HK-2 (cell line): ENCODE data around the gene TGFBR2.

ENCODE experiments used
- DNase-seq: peaks from one replicate; pipeline ENCODE4 v3.0.0-alpha.2; 2018; ENCODE audit not compliant: unreplicated experiment

The TGFBR2 gene

DNA sequence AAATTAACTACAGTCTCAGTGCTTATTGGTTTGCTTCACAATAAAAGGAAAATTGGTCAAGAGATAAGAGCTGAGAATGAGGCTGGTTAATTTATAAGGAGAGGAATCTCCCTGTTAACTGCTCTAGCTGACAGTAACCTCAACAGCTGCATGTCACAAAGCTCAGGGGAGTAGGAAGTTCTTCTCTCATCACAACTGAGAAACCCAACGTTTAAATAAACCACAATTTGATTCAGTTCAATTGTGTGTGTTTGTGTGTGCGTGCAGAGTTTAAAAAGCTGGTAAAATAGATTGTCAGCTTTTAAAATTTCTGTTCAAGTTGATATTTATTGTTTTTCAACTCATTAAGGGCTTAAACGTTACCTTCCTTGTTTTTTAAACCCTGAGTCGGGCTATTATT lies 3.5 kb upstream of the TGFBR2 start:
- DNase-seq: no peak

DNA sequence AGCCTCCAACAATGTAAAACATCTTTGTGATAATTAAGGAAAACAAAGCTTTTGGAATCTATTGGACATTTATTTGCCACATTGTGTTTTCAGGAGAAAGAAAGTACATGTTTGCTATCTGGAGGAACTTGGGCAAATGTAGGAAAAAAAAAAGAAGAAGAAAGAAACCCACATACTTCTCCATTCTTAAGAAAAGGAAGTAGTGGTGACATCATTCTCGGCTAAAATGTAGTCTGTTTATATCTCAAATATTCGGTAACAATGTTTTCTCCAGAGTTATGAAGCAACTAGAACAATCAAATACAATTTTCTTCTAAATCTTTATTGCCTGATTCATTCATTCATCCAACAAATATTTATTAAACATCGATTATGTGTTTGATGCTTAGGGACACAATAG lies 2.3 kb upstream of the TGFBR2 start:
- no peak for DNase-seq

DNA sequence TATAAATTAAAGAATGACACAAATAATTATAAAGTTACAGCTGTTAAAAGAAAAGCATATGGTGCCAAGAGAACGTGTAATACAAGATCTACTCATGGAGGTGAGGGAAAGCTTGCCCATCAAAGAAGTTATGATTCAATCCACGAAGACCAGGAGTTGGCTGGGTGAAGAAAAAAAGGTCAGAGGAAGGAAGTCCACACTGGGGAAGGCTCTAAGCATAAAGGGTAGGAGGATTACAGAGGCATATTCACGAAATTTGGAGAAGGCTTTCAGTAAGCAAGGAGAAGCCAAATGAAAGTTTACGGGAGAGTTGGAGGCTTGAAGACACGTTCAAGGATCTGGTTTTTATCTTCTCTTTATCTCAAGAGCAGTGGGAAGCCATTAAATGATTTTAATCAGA lies 1.8 kb upstream of the TGFBR2 start:
- no peak for DNase-seq

DNA sequence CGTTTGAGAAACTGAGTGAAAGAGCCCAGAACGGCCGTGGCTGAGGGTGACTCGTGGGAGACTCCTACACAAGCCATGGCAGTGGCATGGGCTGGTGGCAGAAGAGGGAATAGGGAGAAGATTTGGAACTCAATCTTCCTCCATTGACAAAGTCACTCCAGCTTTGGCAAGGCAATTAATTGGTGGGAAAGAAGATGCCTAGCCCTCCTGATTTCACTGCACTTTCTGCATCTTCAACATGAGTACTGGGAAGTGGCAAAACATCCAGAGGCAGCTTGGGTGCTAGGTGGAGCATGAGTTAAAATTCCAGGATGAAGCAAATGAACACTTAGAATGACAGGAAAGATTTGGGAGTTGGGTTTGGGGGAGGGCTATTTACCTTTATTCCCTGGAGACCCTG lies 1.4 kb upstream of the TGFBR2 start:
- DNase-seq: no peak

DNA sequence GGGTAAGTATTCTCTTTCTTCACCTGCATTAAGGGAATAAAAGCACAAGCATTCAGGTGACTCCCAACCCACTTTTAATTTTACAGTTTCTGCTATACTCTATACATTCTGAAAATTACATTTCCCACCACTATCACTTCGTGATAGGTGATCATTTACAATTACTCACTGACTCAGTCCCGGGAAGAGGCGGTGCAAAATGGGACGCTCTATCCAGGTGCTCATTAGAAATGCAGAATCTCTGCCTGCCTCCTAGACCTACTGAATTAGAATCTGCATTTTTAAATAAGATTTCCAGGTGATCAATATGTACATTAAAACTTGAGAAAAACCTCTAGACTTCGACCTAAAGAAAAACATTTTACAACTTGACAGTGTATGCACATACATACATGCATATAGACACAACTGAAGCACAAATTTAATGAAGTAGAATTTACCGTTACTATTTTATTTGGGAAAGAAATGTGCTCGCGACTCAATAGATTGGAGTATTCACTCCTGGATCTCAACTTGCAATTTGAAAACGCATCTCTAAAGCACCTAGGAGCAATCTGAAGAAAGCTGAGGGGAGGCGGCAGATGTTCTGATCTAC lies 598 bp upstream of the TGFBR2 start:
- no peak for DNase-seq

DNA sequence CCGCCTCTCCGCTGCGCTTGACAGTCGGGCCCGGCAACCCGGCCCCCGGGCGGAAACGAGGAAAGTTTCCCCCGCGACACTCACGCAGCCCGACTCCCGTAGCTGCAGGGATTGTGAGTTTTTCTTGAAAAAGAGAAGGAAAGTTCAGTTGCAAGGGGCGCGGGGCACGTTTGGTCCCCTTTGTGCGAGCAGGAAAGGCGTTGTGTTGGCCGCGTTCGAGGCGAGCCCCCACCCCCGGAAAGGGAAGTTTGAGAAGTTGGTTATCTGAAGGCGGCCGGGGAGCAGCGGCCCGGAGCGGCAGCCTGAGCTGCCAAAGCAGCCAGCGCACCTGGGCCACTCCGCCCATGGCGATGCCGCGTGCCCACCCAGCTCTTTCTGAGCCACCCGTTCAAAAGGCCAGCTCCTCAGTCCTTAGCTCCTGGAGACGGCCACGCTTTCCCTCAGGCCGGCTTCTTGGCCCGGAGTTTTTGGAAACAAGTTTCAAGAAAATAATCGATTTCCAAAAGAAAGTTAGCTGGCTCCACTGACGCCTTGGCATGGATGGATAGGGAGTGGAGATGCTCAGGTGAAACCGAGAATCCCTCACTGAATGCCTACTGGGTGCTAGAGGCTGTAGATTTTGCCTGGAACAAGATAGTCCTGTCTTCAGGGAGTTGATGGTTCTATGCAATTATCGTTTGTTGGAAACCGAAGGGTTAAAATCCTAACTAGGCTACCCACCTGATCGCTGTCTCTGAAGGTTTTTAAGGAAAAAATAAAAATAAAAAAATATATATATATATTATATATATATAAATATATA lies 832 bp downstream of the TGFBR2 start:
- DNase-seq: peak; percentile 58

DNA sequence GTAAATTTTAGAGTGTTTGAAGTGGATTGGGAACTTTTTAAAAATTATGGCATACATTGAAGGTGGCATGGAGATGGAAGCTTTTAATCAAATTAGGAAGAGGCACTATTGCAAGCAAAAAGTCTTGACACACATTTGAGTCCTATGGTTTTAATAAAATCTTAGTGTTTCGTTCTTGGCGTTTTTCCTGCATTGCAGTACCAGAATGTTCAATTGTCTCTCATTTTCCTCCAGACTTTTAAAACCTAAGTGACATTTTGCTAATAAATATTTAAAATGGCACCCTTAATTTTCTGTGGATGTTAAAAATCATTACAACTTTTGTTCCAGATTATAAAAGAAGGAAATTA lies 2.2 kb downstream of the TGFBR2 start:
- no peak for DNase-seq

DNA sequence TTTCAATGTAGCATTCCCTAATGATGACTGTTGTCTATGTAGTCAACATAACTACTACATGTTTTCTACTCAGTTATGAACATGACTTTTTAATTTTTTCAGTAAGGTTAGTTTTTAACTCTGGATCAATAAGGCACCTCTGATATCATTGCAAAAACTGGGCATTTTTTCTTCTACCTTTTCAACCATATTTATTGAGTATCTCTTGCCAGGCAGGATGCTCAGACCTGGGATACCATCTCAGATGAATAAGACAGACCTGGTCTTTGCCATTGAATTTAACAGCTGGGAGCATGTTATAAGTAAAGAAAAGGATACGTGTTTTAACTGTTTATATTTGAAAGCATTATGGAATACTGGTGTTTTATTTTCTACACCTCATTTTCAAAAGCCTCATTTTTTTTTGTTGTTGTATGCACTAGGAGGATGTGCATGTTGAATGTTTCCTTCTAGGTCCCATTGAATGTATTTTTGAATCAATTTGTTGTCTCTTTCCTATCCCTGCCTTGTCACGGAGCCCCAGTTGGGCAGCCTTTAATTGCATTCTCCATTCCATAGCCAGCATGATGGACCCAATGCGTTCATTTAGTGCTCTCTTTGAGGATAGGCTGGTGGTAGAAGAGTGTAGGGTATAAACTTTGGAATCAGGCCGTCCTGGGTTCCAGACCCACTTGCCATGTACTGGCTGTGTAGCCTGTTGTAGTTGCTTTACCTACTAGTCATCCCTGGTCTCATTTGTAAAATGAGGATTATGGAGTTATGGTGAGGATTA lies 3.7 kb downstream of the TGFBR2 start:
- no peak for DNase-seq

DNA sequence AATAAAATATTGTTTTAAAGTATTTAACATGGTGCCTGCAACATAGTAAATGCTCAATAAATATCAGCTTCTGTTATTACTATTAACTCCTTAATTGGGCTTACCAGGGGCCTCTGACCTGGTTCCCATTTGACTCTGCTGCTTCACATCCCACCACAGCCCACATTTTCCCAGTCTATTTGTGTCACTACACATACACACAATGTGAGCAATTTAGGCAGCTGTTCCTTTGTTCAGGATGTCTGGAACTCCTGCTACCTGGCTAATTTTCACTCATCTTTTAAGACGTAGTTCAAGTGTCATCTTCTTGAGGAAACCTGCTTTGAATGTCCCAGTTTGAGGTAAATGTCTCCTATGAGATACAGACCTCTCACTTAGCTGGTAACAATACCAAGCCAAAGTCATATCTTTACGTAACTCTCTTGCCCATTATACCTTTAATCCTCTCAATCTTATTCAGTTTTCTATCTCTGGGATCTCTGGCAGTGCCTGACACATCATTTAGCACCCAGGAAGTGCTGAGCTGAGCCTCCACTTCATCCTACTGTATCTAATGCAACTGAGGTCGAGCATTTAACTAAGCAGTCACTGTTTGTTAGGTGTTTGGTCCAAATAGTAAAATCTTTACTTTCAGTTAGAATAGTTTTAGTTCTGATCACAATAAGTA lies 4.4 kb downstream of the TGFBR2 start:
- DNase-seq: no peak

DNA sequence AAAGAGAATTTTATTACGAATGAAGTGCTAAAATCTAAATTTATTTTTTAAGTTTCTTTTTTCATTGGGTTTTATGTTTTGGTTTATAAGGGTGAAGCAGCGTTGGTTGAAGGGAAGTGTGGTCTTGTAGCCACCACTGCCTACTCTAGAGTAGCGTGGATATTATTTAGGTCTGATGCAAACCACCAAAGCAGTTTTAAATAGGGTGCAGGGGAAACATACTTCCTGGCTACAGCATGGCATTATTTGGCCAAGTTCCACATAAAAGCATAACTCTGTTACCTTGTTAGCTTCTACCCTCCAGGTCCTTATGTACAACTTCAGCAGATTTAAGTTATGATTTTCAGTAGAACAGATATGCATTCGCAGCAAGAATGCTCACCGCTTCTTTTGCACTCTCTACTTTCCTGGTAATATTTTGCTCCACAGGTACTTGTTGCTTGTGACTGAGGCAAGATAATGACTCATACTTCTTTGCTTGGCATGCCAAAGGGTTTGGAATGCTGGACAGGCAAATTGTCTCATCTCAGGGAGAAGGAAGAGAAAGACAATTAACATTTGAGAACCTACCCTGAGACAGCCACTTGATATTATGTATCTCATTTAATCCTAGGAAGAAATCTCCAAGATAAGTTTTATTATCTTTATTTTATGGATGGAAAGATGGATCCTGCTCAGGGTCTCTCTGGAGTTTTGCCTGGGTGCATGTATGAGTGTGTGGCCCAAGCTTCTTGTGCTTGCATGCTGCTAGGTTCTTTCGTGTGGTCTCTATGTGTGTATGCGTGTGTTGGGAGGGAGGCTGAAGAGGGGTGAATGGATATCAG lies 5.4 kb downstream of the TGFBR2 start:
- DNase-seq: no peak

DNA sequence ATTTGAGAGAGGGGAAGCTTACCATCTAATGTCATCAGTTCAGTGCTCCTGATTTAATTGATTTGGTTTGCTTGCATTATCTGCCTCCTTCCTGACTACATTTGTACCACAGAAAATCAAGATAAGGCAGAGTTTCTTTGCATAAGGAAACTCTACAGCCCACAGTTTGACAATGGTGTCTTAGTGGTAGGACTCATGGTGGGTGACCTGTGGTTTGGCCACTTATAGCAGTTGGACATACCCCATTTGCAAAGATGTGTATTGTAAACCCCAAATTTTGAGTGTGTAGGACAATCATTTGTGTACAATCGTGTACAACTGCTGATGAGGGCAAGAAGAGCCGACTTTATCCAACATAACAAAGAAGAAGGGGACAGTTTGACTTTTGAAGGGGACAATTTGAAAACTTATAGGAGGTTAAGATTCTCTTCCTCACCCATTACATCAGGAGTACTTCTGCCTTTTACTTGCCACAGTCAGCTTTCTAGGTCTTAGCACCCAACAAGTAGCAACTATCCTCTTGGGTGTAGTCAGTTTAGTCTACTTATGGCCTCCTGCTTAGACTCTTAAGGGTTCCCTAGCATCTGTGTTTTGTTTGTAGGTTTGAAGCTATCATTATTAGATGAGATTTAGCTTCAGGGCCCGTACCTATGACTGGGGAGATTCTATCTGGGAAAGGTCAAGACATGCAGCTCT lies 6.2 kb downstream of the TGFBR2 start:
- no peak for DNase-seq

DNA sequence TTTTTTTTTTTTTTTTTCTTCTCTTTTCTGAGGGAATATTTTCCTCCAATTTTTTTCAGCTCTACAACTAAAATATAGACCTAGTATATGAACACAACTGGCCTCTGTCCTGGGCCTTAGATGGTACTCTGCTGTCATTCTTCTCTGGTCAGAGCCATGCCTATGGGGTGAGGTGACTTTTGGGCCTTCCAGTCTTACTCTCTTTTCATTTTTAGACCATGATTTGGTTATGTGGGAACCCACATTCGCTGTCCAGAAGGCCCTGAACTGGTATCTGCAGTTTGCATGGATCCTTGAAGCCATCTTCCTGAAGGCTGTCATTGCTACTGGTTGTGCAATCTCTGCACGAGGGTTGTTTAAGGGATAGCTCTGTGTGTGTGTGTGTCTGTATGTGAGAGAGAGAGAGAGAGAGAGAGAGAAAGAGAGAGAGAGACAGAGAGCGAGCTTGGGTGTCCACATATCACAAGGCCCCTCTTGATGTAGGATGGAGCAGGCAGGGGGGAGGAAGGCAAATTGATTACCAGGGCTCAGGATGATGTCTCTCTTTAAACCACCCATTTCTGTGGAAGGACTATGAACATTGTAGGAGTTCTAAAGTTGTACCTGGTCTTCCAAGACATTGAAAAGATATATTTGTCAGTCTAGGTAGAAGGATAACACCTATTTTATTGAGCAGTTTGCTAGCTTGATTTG lies 6.9 kb downstream of the TGFBR2 start:
- DNase-seq: no peak

DNA sequence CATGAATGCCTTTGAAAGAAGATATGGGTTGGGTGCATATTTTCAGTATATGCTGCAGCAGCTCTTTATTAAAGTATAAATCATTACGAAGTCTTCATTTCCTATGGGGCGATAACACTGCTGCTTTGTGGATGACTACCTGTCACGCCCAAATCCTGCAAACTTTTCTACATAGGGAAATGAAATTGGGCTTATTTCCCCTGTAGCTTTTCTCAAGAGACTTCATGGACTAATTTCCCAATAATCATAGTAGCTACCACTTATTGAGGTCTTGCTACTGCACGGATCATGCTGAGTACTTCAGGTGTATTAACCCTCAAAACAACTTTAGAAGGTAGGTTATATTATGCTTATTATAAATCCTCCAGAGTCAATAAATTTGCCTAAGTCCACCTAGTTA lies 8.0 kb downstream of the TGFBR2 start:
- no peak for DNase-seq

DNA sequence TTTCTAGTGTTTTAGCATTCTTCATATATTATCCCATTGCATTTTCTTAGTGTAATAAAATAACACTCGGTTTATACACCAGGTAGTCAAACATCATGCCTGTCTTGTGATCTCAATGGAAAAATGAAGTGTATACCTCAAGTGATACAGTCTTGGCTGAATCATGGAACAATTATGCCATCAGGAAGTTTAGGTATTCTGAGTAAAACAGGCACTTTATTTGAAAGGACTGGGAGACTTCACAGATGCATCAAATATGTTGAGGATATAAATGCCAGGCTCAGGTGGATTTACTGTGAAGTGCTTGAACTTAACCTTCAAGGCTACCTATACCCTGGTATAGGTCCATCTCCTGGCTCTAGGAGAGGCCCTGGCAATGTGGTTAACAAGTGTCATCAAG lies 8.5 kb downstream of the TGFBR2 start:
- DNase-seq: no peak

DNA sequence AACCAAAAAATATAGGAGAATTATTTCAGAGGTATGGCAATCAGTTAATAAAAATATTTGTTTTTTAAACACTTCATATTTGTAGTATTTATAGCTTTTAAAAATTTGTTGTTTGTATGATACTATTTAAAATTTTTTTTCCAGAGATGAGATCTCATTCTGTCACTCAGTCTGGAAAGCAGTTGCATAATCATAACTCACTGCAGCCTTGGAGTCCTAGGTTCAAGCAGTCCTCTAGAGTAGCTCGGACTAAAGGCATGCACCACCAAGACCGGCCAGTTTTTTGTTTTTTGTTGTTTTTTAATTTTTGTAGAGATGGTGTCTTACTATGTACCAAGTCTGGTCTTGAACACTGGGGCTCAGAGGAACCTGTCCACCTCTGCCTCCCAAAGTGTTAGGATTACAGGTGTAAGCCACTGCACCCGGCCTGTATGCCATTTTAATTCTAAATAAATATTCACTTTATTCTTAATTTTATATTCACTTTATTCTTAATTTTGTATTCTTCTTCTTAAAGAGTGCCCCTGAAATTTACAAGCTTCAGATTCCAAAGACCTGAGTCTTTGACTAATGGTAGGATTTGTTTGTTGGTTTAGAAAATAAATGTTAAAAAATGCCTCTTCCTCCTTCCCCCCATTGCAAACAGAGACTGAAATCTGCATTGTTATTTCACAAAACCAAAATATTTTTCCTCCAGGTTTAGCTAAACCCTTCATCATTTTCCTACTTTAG lies 9.4 kb downstream of the TGFBR2 start:
- DNase-seq: no peak

DNA sequence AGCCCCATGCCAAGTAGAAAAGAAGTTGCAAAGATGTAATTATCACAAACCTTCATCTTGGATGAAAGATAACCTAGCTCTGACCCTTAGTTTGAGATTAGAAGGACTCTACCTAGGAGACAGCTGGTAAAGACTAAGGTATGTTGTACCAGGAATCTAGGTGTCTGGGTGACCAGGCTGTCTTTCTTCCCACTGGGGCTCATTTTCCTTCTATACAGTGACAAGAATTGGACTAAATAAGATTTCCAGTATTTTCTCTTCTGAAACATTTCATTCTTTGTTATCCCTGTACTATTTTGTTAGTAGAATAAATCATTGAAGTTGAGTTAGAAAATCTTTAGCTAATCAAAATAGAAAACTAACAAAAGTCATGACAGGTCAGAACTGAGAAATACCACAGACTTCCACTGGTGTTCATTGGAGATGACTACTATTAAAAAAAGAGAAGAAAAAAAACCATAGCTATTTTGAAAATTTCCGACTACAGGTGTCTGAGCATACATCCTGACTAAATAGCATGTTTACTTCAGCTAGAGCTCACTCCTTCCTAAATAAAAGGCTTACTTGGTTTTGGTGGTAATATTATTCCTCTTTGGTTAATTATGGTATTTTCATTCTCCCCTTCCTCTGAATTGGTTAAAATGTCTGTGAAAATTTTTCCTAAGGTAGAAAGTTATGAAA lies 10.1 kb downstream of the TGFBR2 start:
- no peak for DNase-seq

DNA sequence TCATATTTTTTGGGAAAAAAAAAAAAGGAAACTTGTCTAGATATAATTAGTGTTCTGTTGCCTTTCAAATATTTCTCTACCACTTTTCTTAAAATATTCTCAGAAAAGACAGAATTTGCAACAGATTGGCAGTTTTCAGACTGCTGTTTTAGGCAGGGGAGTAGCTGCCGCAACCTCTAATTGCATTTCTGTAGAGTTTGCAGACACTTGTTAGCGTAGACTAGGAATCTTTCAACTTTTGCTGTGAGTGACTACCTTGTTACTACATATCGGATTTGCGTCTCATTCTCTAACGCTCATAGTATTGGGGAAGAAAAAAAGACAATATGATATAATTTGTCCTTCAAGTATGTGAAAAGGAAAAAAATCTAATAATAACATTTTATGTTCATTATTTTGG lies 10.7 kb downstream of the TGFBR2 start:
- DNase-seq: no peak

DNA sequence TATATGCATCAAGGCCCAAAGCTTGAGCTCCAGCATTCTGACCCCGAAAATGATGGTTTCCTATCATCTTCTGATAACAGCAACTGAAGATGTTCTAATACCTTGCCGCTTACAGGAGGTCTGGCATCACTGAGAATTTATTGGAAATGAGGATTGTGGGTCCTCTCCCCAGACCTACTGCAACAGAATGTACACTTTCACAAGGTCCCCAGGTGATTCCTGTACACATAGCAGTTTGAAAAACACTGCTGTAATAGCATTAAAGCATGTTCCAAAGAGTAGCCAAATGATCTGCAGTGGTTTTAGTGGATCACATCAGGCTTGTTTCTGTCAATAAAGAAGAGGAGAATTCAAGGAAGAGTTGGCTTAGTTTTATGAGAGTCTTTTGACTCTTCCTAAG lies 11.3 kb downstream of the TGFBR2 start:
- no peak for DNase-seq

DNA sequence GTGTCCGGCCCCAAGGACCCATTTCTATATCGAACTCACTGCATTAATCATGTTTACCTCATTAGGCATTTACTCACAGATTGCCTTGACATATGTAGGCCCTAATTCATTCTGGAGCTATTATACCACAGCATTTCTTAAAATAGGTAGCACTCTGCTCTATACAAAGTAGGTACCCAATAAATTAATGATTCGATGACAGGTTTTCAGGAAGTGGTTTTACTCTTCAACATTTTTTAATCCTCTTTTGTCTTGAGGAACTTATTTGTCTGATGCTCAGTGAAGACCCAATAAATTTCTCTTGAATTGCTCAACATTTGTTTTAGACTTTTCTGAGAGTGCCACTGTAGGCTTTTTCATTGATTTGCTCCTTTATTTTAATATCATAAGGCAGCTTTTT lies 12.1 kb downstream of the TGFBR2 start:
- no peak for DNase-seq
